Muscle layer of colon (tissue), 2 donors: ENCODE data around the gene ALKBH8.
"Not testable (repeated sequence)": the region's sequence is repeated elsewhere in the genome, so short reads cannot be mapped to it uniquely, and the experiment has no call there.

Experiments used
- H3K27ac ChIP-seq: one replicate; pipeline ENCODE4 v1.7.0; 2013; ENCODE audit warnings: low read depth, mild to moderate bottlenecking, low read length, moderate library complexity
- H3K27me3 ChIP-seq, 2 donors: one replicate each; pipeline ENCODE4 v1.7.0; 2013; ENCODE audit warnings: low read length in 2 of 2, mild to moderate bottlenecking in 2 of 2; ENCODE audit not compliant: insufficient read depth in 2 of 2, control insufficient read depth in 1 of 2
- H3K36me3 ChIP-seq: one replicate; pipeline ENCODE4 v1.7.0; 2013; ENCODE audit warnings: mild to moderate bottlenecking, low read length; ENCODE audit not compliant: insufficient read depth
- H3K4me1 ChIP-seq: one replicate; pipeline ENCODE4 v1.7.0; 2013; ENCODE audit warnings: mild to moderate bottlenecking, low read length; ENCODE audit not compliant: insufficient read depth
- H3K4me3 ChIP-seq, 2 donors: one replicate each; pipeline ENCODE4 v1.7.0; 2013; ENCODE audit warnings: low read length in 2 of 2, low read depth in 1 of 2, mild to moderate bottlenecking in 1 of 2, moderate library complexity in 1 of 2
- H3K9ac ChIP-seq: one replicate; pipeline ENCODE4 v1.7.0; 2013; ENCODE audit warnings: low read length
- H3K9me3 ChIP-seq: one replicate; pipeline ENCODE4 v1.7.0; 2013; ENCODE audit warnings: mild to moderate bottlenecking, low read length
- donor health status: abdominal sarcoma.
- donor health status: Adenocarcinoma of cecum.

ALKBH8 gene

DNA sequence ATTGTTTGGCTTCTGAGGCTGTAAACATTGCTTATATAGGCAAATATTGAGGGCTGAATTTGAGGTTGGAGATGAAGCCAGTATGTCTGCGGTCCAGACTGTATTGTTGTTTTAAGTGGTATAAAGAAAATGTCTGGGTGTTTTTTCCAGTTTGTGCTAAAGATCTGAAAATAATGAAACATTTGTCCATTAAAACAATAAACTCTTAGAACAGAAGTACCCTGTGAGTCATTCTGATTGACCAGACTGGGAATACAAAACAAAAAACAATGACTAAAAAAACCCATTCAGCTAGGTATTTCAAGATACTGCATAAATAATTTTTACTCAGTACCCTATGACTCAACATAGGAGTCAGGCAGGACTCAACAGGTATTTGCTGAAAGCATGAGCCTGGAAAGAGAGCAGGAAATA is 20.4 kb downstream of the ALKBH8 start:
- H3K27me3 ChIP-seq = no peaks in the 10 kb centered on the region
- no peak overlapping the region for H3K27ac ChIP-seq
- no peak overlapping the region for H3K4me3 ChIP-seq
- no peaks in the 10 kb centered on the region for H3K4me1 ChIP-seq
- H3K9me3 ChIP-seq = no peaks in the 10 kb centered on the region
- H3K9ac ChIP-seq = no peak overlapping the region
- peaks cover 3% of the 10 kb centered on the region for H3K36me3 ChIP-seq

DNA sequence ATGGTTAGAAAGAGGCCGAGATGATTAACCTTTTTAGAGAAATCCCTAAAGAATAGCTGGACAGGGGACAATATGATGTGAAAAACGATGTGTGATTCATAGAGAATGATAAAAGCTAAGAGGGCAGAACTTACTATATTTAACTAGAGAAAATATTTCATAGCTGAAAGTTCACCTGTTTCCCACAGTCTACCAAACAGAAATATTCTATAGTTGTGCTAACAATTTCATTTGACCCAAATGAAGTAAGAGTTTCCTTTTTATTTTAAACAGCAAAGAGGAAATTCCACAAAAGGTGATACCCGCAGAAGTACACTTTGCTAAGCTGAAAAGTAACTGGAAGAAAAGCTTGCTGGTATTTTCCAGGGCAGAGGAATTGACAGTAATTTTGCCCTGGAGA is 26.7 kb downstream of the ALKBH8 start:
- H3K36me3 ChIP-seq = peaks cover 7% of the 10 kb centered on the region
- no peak overlapping the region for H3K27ac ChIP-seq
- no peaks in the 10 kb centered on the region for H3K27me3 ChIP-seq
- no peak overlapping the region for H3K9ac ChIP-seq
- H3K4me1 ChIP-seq = no peaks in the 10 kb centered on the region
- no peaks in the 10 kb centered on the region for H3K9me3 ChIP-seq
- H3K4me3 ChIP-seq = no peak overlapping the region

DNA sequence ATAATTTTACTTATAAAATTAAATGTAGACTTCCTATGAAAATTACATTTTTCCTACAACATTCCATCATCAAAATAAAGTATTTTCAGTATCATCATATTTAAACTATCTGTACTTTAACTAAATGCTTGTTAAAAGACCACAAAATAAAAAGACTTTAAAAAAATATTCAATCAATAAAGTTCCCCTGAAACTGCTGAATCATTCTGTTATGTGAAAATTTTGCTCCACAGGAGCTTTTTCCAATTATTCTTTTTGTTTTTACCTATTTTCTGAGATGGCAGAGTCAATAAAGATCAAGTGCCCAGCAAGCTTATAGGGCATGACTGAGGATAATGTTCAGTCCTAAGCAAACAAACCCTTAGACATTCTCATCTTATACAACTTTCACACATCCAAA is 27.3 kb downstream of the ALKBH8 start:
- Histone ChIP-seq H3K9me3 (no peaks in the 10 kb centered on the region), H3K27ac (no peak overlapping the region), H3K4me3 (no peak overlapping the region), H3K36me3 (peaks cover 7% of the 10 kb centered on the region), H3K9ac (no peak overlapping the region), H3K27me3 (no peaks in the 10 kb centered on the region), H3K4me1 (no peaks in the 10 kb centered on the region)

DNA sequence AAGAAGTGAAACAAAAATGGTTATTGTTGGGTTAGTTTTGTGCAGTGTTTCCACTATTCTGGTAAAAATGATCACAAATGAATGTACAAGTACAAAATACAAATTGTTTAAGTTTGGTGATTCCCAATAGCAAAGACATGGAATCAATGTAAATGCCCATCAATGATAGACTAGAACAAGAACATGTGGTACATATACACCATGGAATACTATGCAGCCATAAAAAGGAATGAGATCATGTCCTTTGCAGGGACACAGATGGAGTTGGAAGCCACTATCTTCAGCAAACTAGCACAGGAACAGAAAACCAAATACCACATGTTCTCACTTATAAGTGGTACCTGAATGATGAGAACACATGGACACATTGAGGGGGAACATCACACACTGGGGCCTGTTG is 28.4 kb downstream of the ALKBH8 start:
- not testable (repeated sequence) for H3K9me3 ChIP-seq, H3K27me3 ChIP-seq, H3K27ac ChIP-seq, H3K9ac ChIP-seq, H3K4me1 ChIP-seq, H3K4me3 ChIP-seq
- peaks cover 12% of the 10 kb centered on the region for H3K36me3 ChIP-seq

DNA sequence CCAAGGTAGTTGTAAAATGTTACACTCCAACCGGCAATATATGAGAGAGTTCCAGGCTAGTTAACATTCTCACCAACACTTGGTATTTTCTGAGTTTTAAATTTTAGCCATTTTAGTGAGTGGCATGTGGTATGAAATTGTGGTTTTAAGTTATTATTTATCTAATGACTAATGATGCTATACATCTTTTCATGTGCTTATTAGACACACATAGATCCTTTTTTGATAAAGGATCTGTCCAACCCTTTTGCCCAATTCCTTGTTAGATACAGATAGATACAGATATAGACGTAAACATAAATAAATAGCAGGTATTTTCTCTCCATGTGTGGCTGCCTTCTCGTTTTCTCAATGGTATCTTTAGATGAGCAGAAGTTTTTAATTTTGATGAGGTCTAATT is 39.3 kb downstream of the ALKBH8 start:
- no peaks in the 10 kb centered on the region for H3K4me1 ChIP-seq
- H3K27ac ChIP-seq = no peak overlapping the region
- H3K36me3 ChIP-seq = peaks cover 2% of the 10 kb centered on the region
- H3K27me3 ChIP-seq = no peaks in the 10 kb centered on the region
- H3K9me3 ChIP-seq = no peaks in the 10 kb centered on the region
- H3K4me3 ChIP-seq = no peak overlapping the region
- no peak overlapping the region for H3K9ac ChIP-seq

DNA sequence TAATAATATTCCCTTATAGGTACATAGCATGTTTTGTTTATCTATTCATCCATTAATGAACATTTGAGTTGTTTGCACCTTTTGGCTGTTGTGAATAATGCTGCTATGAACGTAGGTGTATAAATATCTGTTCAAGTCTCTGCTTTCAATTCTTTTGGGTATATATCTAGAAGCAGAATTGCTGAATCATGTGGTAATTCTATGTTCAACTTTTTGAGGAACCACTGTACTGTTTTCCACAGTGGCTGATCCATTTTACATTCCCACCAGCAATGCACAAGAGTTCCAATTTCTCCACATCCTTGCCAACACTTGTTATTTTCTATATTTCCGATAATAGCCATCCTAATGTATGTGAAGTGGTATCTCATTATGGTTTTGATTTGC is 56.7 kb downstream of the ALKBH8 start:
- Histone ChIP-seq H3K9ac (no peak overlapping the region), H3K9me3 (no peaks in the 10 kb centered on the region), H3K27ac (no peak overlapping the region), H3K27me3 (no peaks in the 10 kb centered on the region), H3K36me3 (peaks cover 8% of the 10 kb centered on the region), H3K4me3 (no peak overlapping the region), H3K4me1 (peaks cover 20% of the 10 kb centered on the region)

DNA sequence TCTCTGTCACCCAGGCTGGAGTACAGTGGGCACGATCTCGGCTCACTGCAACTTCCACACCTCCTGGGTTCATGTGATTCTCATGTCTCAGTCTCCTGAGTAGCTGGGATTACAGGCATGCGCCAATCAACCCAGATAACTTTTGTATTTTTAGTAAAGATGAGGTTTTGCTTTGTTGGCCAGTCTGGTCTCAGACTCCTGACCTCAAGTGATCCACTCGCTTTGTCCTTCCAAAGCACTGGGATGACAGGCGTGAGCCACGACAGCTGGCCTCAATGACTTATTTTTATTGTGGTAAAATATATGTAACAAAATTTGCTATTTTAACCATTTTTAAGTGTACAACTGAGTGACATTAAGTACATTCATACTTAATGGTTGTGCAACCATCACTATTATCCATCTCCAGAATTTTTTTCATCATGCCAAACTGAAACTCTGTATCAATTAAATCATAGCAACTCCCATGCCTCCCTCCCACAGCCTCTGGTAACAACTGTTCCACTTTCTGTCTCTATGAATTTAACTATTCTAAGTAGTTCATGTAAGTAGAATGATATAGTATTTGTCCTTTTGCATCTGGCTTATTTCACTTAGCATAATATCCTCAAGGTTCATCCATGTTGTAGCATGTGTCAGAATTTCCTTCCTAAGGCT is 57.2 kb downstream of the ALKBH8 start:
- peaks cover 13% of the 10 kb centered on the region for H3K36me3 ChIP-seq
- no peak overlapping the region for H3K9ac ChIP-seq

DNA sequence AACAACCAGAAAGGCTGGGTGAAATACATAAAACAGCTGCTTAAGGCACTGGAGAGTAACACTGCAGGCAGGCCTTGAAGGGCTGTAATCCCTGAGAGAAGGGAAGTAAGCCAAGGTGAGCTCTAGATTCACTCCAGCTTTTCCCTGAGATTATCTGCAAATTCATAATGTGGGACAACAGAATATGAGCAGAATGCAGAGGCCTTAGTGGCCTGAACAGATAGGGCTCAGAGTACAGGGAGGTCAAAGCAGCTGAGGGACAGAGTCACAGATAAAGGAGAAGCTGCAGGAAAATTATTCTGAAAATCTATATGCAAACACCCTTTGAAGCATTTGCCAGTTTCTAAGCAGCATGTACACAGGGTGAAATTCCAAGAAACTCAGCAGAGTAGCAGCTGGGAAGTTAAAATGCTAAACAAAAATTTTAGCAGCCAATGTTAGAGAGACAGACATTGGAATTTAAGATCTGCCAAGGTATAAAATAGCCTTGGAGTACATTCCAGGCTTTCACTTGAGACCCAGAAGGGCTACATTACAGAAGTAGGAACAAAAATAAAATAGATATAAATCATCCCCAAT is 59.8 kb downstream of the ALKBH8 start:
- no peaks in the 10 kb centered on the region for H3K27me3 ChIP-seq
- H3K9ac ChIP-seq = no peak overlapping the region
- peaks cover 24% of the 10 kb centered on the region for H3K36me3 ChIP-seq
- peak overlapping the region; percentile 26 for H3K27ac ChIP-seq
- H3K4me3 ChIP-seq = no peak overlapping the region
- no peaks in the 10 kb centered on the region for H3K9me3 ChIP-seq
- peaks cover 20% of the 10 kb centered on the region for H3K4me1 ChIP-seq

More for the DNA sequence above, 57.2 kb downstream of the ALKBH8 start:
- H3K4me3 ChIP-seq = no peak overlapping the region
- H3K27ac ChIP-seq = no peak overlapping the region
- H3K4me1 ChIP-seq = peaks cover 20% of the 10 kb centered on the region
- H3K9me3 ChIP-seq = no peaks in the 10 kb centered on the region
- H3K27me3 ChIP-seq = no peaks in the 10 kb centered on the region

DNA sequence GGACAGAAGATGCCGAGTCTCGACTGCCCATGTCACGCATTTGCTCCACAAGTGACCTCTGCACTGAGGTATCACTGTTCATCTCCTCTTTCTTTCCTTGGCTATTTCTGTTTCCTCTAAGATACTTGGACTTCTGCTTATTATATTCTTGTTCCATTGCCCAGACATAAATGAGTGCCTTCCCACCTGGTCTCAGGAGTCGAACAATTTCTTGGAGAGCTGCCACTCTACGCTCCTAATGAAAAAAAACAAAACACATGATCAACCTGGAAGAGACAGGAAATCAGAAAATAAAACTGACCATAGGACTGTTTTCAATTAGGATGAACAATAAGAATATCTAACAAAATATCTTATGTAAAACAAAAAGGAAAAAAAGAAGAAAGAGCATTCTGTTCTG is 60.6 kb downstream of the ALKBH8 start:
- Histone ChIP-seq H3K9ac (no peak overlapping the region), H3K9me3 (no peaks in the 10 kb centered on the region), H3K27ac (peak overlapping the region; percentile 26), H3K4me1 (peaks cover 20% of the 10 kb centered on the region), H3K36me3 (peaks cover 24% of the 10 kb centered on the region), H3K4me3 (no peak overlapping the region), H3K27me3 (no peaks in the 10 kb centered on the region)

DNA sequence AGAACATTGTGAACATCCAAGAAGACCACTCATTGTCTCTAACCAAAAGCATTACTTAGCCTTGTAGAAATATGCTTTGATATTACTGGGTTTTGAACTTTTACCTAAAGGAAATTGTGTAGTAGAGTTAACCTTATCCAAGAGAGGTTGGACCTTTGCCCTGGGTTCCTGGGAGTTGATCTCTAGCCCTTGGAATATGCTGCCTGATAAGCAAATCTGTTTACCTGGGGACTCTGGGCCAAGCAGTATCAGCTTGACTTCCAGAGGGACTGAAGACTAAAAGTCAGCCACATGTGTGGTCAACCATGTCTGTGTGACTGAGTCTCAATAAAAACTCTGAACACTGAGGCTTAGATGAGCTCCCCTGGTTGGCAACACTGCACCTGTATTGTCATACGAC is 63.8 kb downstream of the ALKBH8 start:
- H3K9ac ChIP-seq = no peak overlapping the region
- H3K4me1 ChIP-seq = peaks cover 20% of the 10 kb centered on the region
- H3K27ac ChIP-seq = no peak overlapping the region
- no peaks in the 10 kb centered on the region for H3K27me3 ChIP-seq
- peaks cover 24% of the 10 kb centered on the region for H3K36me3 ChIP-seq
- H3K9me3 ChIP-seq = no peaks in the 10 kb centered on the region
- H3K4me3 ChIP-seq = no peak overlapping the region

DNA sequence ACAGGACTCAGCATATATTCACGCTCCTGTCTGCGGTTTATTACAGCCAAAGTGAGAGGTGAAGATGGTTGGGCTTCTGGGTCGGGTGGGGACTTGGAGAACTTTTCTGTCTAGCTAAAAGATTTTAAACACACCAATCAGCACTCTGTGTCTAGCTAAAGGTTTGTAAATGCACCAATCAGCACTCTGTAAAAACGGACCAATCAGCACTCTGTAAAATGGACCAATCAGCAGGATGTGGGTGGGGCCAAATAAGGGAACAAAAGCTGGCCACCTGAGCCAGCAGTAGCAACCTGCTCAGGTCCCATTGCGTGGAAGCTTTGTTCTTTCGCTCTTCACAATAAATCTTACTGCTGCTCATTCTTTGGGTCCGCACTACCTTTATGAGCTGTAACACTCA is 68.2 kb downstream of the ALKBH8 start:
- H3K4me1 ChIP-seq, H3K36me3 ChIP-seq, H3K27me3 ChIP-seq, H3K27ac ChIP-seq, H3K9ac ChIP-seq, H3K9me3 ChIP-seq, H3K4me3 ChIP-seq: not testable (repeated sequence)

DNA sequence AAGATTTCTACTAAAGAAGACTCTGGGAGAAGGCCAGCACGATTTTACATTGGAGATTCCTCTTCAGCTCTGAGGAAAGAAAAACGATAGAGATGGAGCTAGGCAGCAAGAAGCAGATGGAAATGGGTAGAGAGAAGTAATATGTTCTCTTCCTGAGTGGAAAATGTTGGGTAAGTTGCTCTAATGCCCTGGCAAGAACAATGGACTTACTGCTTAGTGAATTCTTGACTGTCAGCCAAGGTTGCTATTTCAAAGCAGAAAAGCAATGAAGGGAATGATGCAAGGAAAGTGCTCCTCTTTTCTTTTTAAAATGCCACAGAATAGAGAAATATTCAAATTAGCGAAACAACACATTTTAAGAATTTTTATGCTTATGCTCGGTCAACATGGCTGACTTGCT is 69.5 kb downstream of the ALKBH8 start:
- H3K27ac ChIP-seq = no peak overlapping the region
- H3K27me3 ChIP-seq = no peaks in the 10 kb centered on the region
- no peaks in the 10 kb centered on the region for H3K36me3 ChIP-seq
- no peaks in the 10 kb centered on the region for H3K4me1 ChIP-seq
- no peaks in the 10 kb centered on the region for H3K9me3 ChIP-seq
- no peak overlapping the region for H3K9ac ChIP-seq
- no peak overlapping the region for H3K4me3 ChIP-seq
